GM12878 (cell line): ENCODE measurements around the gene AHNAK2. TPM values are rescaled to one million over a fixed set of nuclear protein-coding genes. Genes with fewer than 3 reads are reported as not detected.

Source experiments
- ATAC-seq: fragments of 200-7000 bp; cut with Tn5 transposase; 3 replicates; pipeline ENCODE4 v1.9.1; 2020; ENCODE audit warnings: mild to moderate bottlenecking, moderate library complexity
- BruUV-seq: library from RNA; stranded (reverse); fragments of 400-500 nt; replicated peaks from 2 replicates; lab custom pipeline; 2021; lab: Mats Ljungman, UMichigan
- CTCF ChIA-PET: fragments of 300-600 bp; sonication (Branson Sonifier 250); formaldehyde crosslinking; extraction: SDS; loops from one replicate; lab custom pipeline; 2021; ENCODE audit warnings: inconsistent platforms; lab: Yijun Ruan, JAX
- POLR2A ChIA-PET: fragments of 350-600 bp; formaldehyde crosslinking; extraction: SDS; loops from one replicate; lab custom pipeline; 2021; ENCODE audit warnings: inconsistent platforms; lab: Charles Lee
- RAD21 ChIA-PET: fragments of 300-600 bp; sonication (Branson Sonifier 250); formaldehyde crosslinking; loops from one replicate; lab custom pipeline; 2023; ENCODE audit warnings: antibody characterized with exemption; ENCODE audit not compliant: unreplicated experiment; lab: Charles Lee
- SMC1A ChIA-PET: fragments of 300-600 bp; sonication (Branson Sonifier 250); formaldehyde crosslinking; loops from one replicate; lab custom pipeline; 2023; ENCODE audit not compliant: unreplicated experiment, uncharacterized antibody; lab: Charles Lee
- DNase-seq: peaks from one replicate; pipeline ENCODE4 v3.0.0-alpha.2; 2011; ENCODE audit warnings: low read depth, low spot score
- FAIRE-seq: peaks from 3 replicates; lab custom pipeline; 2011; peaks lifted over from hg19 to GRCh38; lab: Jason Lieb, UNC
- H2AFZ ChIP-seq: 2 replicates; pipeline ENCODE4 v1.6.0; 2011; ENCODE audit warnings: low read depth, low read length, control low read depth; ENCODE audit not compliant: control insufficient read depth
- H3K27ac ChIP-seq: 2 replicates; pipeline ENCODE4 v1.5.1; 2011; ENCODE audit warnings: control low read depth; ENCODE audit not compliant: control insufficient read depth, insufficient read depth
- H3K27me3 ChIP-seq, 2 experiments: replicated peaks in 1 of 2; 2 replicates each; pipeline versions ENCODE4 v1.6.0 to v1.6.1; 2011; ENCODE audit warnings: low read length in 1 of 2; ENCODE audit not compliant: control insufficient read depth in 2 of 2, insufficient read depth in 2 of 2
- H3K36me3 ChIP-seq, 2 experiments: 2 replicates each; pipeline ENCODE4 v1.5.1; 2011; ENCODE audit warnings: low read length in 1 of 2; ENCODE audit not compliant: control insufficient read depth in 2 of 2, insufficient read depth in 2 of 2
- H3K4me1 ChIP-seq: 2 replicates; pipeline ENCODE4 v1.6.1; 2011; ENCODE audit warnings: mild to moderate bottlenecking, low read length, moderate library complexity, mixed read lengths; ENCODE audit not compliant: control insufficient read depth, insufficient read depth
- H3K4me2 ChIP-seq: 2 replicates; pipeline ENCODE4 v1.6.0; 2011; ENCODE audit warnings: control low read depth; ENCODE audit not compliant: control insufficient read depth, insufficient read depth
- H3K4me3 ChIP-seq: fragments of 200-600 bp; sonication (generic); 2 replicates; pipeline ENCODE4 v1.5.1; 2016
- H3K79me2 ChIP-seq: 2 replicates; pipeline ENCODE4 v1.6.0; 2011; ENCODE audit warnings: low read length; ENCODE audit not compliant: control insufficient read depth, insufficient read depth
- H3K9ac ChIP-seq: 2 replicates; pipeline ENCODE4 v1.8.0; 2011; ENCODE audit warnings: low read length, control low read depth, mixed read lengths; ENCODE audit not compliant: control insufficient read depth, insufficient read depth
- H3K9me3 ChIP-seq: replicated peaks from 3 replicates; pipeline ENCODE4 v1.5.1; 2011; ENCODE audit warnings: mild to moderate bottlenecking, low read length; ENCODE audit not compliant: control insufficient read depth, insufficient read depth
- H4K20me1 ChIP-seq: 2 replicates; pipeline ENCODE4 v1.6.0; 2011; ENCODE audit not compliant: control insufficient read depth, insufficient read depth
- ASH2L ChIP-seq: fragments of 300-600, 200-600 bp; sonication (generic); IDR thresholded peaks from 2 replicates; pipeline ENCODE4 v1.6.1; 2017; ENCODE audit warnings: low read depth, mild to moderate bottlenecking, borderline replicate concordance
- CHD1 ChIP-seq: IDR thresholded peaks from 2 replicates; pipeline ENCODE4 v1.6.1; 2012; ENCODE audit warnings: low read depth, low read length, improper control_type of control experiment
- CUX1 ChIP-seq: IDR thresholded peaks from 2 replicates; pipeline ENCODE4 v1.6.1; 2012; ENCODE audit warnings: improper control_type of control experiment, low read depth, low read length; ENCODE audit not compliant: insufficient replicate concordance
- MEF2B ChIP-seq: fragments of 450-650 bp; IDR thresholded peaks from 2 replicates; pipeline ENCODE4 v1.6.1; 2018; ENCODE audit warnings: mild to moderate bottlenecking, moderate library complexity; ENCODE audit not compliant: partially characterized antibody, poor library complexity, severe bottlenecking
- MXI1 ChIP-seq: fragments of 150-350 bp; IDR thresholded peaks from 2 replicates; pipeline ENCODE4 v1.6.1; 2011; ENCODE audit warnings: low read depth, mild to moderate bottlenecking, inconsistent platforms, low read length, improper control_type of control experiment
- NR2F1 ChIP-seq: fragments of 450-650 bp; conservative IDR thresholded peaks from 2 replicates; pipeline ENCODE4 v1.6.1; 2017; ENCODE audit warnings: mild to moderate bottlenecking
- RAD51 ChIP-seq: fragments of 450-650 bp; IDR thresholded peaks from 2 replicates; pipeline ENCODE4 v1.6.1; 2016; ENCODE audit warnings: moderate library complexity, mild to moderate bottlenecking, inconsistent platforms
- YBX1 ChIP-seq: fragments of 450-650 bp; IDR thresholded peaks from 2 replicates; pipeline ENCODE4 v1.6.1; 2016; ENCODE audit warnings: antibody characterized with exemption
- WGBS: methylation state at CpG from one replicate; pipeline ENCODE4 v1.1.6; 2016; ENCODE audit warnings: low lambda C conversion rate; ENCODE audit not compliant: insufficient replicate concordance, insufficient coverage; ENCODE audit errors: missing lambda C conversion rate; 5-methylcytosine and 5-hydroxymethylcytosine counted together
- in situ Hi-C: fragments of 300-500 bp; cut with MboI; formaldehyde crosslinking; loops from 9 replicates; pipeline ENCODE4 v1.14.3; 2018; ENCODE audit warnings: mixed read lengths
- intact Hi-C: fragments of 100-400 bp; cut with micrococcal nuclease; formaldehyde crosslinking; loops from one replicate; pipeline ENCODE4 v1.14.2; 2022; ENCODE audit not compliant: unreplicated experiment
- polyA plus RNA-seq, 11 experiments: library from polyadenylated mRNA; depleted of rRNA in 4 of 11; unstranded in 6 of 11; stranded (reverse) in 5 of 11; fragments of >200 nt; fragmentation: Nextera tagmentation in 4 of 11; fragmentation: Illumina TruSeq in 1 of 11; extraction: Ambion mirVana in 4 of 11; extraction: Trizol in 1 of 11; gene quantifications; 1 replicate in 1 of 11; 2 replicates in 10 of 11; pipeline versions ENCODE4 v1.2.1 to v1.2.3, GENCODE V29; 2011 to 2016; ENCODE audit warnings: inconsistent platforms in 2 of 11, missing spikeins in 2 of 11, low read depth in 1 of 11
- total RNA-seq, 4 experiments: library from RNA; depleted of rRNA in 3 of 4; stranded (reverse); fragments of >200 nt in 3 of 4; fragmentation: Illumina TruSeq in 1 of 4; extraction: Trizol in 1 of 4; gene quantifications; 2 replicates each; pipeline versions ENCODE4 v1.2.1 to v1.2.3, GENCODE V29; 2013 to 2021
- TF ChIP-seq, protein P1 (sequence below): fragments of 450-650 bp; conservative IDR thresholded peaks from 2 replicates; pipeline ENCODE4 v1.6.1; 2017; ENCODE audit warnings: mild to moderate bottlenecking, moderate library complexity
- TF ChIP-seq, protein P2 (sequence below): fragments of 450-650 bp; IDR thresholded peaks from 2 replicates; pipeline ENCODE4 v1.6.1; 2017; ENCODE audit warnings: borderline replicate concordance

The AHNAK2 gene
- total and polyA plus RNA-seq, 10 of the 15 experiments (the other 5 are each of a cell fraction or from before 2014, with no cell fraction given): 0.03 to 0.10 TPM; not detected in 8

DNA sequence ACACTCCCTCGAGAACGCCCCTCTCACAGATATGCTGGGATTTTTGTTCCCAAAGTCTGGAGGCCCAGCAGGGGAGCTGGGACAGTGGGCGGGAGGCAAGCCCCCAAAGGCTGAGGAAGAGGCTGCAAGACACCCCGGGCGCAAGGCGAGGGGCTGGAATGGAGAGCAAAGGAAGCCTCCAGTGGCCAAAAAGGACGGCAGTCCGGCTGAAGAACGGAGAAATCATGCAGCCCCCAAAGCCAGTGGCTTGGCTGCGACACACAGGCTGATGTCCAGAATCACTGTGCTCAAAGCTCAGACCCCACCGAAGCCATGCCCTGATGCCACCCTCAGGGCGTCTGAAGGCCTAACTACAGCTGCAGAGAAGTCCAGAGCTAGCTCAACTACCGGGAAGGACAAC is 18.3 kb upstream of the AHNAK2 start:
- DNase-seq: no peak
- no peak overlapping the region for H3K9ac ChIP-seq
- intact Hi-C loops (no loop called here), in situ Hi-C loops (no loop called here)
- no peak for TF ChIP-seq YBX1
- no peak for TF ChIP-seq CUX1
- no peak for TF ChIP-seq MEF2B
- TF ChIP-seq, protein P1, sequence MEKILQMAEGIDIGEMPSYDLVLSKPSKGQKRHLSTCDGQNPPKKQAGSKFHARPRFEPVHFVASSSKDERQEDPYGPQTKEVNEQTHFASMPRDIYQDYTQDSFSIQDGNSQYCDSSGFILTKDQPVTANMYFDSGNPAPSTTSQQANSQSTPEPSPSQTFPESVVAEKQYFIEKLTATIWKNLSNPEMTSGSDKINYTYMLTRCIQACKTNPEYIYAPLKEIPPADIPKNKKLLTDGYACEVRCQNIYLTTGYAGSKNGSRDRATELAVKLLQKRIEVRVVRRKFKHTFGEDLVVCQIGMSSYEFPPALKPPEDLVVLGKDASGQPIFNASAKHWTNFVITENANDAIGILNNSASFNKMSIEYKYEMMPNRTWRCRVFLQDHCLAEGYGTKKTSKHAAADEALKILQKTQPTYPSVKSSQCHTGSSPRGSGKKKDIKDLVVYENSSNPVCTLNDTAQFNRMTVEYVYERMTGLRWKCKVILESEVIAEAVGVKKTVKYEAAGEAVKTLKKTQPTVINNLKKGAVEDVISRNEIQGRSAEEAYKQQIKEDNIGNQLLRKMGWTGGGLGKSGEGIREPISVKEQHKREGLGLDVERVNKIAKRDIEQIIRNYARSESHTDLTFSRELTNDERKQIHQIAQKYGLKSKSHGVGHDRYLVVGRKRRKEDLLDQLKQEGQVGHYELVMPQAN: no peak
- TF ChIP-seq CHD1: no peak
- no peak for TF ChIP-seq MXI1
- TF ChIP-seq, protein P2, sequence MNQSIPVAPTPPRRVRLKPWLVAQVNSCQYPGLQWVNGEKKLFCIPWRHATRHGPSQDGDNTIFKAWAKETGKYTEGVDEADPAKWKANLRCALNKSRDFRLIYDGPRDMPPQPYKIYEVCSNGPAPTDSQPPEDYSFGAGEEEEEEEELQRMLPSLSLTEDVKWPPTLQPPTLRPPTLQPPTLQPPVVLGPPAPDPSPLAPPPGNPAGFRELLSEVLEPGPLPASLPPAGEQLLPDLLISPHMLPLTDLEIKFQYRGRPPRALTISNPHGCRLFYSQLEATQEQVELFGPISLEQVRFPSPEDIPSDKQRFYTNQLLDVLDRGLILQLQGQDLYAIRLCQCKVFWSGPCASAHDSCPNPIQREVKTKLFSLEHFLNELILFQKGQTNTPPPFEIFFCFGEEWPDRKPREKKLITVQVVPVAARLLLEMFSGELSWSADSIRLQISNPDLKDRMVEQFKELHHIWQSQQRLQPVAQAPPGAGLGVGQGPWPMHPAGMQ: no peak
- no peak for TF ChIP-seq RAD51
- TF ChIP-seq NR2F1: no peak
- no peak for TF ChIP-seq ASH2L
- ChIA-PET RAD21 (no interaction called here), POLR2A (no interaction called here), SMC1A (no interaction called here), CTCF (interaction anchor here (1.4 kb wide), 1 partner anchor 12 kb away, joined by 3 read pairs; no protein-coding TSS in a partner anchor)
- no peaks in the 10 kb centered on the region for H3K79me2 ChIP-seq
- 93% methylated on average over 13 of the region's 13 CpGs for WGBS
- no peak overlapping the region for H3K27ac ChIP-seq
- H2AFZ ChIP-seq: no peak overlapping the region
- no peak for ATAC-seq
- H4K20me1 ChIP-seq: no peaks in the 10 kb centered on the region
- H3K4me2 ChIP-seq: no peak overlapping the region
- no peak for FAIRE-seq
- no peak overlapping the region for H3K4me3 ChIP-seq
- no TSS peak for BruUV-seq
- no peaks in the 10 kb centered on the region for H3K27me3 ChIP-seq
- H3K36me3 ChIP-seq: no peaks in the 10 kb centered on the region
- no peaks in the 10 kb centered on the region for H3K4me1 ChIP-seq
- H3K9me3 ChIP-seq: no peaks in the 10 kb centered on the region
